IMR-90 (cell line): ENCODE measurements around the gene PHF19. TPM values are rescaled to one million over a fixed set of nuclear protein-coding genes. Genes with fewer than 3 reads are reported as not detected.

Experiments
- ATAC-seq: fragments of 200-7000 bp; cut with Tn5 transposase; 2 replicates; pipeline ENCODE4 v1.9.1; 2020; ENCODE audit warnings: low read depth, mild to moderate bottlenecking, moderate library complexity
- BruUV-seq: library from RNA; stranded (reverse); fragments of 400-500 nt; replicated peaks from 2 replicates; lab custom pipeline; 2021; lab: Mats Ljungman, UMichigan
- CTCF ChIA-PET: fragments of 300-600 bp; formaldehyde crosslinking; extraction: SDS; loops from one replicate; lab custom pipeline; 2021; ENCODE audit warnings: antibody characterized with exemption; lab: Yijun Ruan, JAX
- POLR2A ChIA-PET: fragments of 300-600 bp; sonication (Branson Sonifier 250); formaldehyde crosslinking; loops from one replicate; lab custom pipeline; 2022; ENCODE audit warnings: antibody characterized with exemption; ENCODE audit not compliant: unreplicated experiment; lab: Charles Lee
- DNase-seq: peaks from one replicate; pipeline ENCODE4 v3.0.0; 2013
- H2AFZ ChIP-seq: replicated peaks from 2 replicates; pipeline ENCODE3; 2013; ENCODE audit warnings: low read length, mild to moderate bottlenecking; ENCODE audit not compliant: poor library complexity
- H2AK5ac ChIP-seq: 2 replicates; pipeline ENCODE4 v1.6.1; 2013; ENCODE audit warnings: low read depth, low read length, inconsistent platforms
- H2AK9ac ChIP-seq: replicated peaks from 2 replicates; pipeline ENCODE3; 2013; ENCODE audit warnings: mild to moderate bottlenecking, low read depth, low read length, moderate library complexity; ENCODE audit not compliant: poor library complexity
- H2BK120ac ChIP-seq: 2 replicates; pipeline ENCODE4 v1.6.1; 2013; ENCODE audit warnings: low read depth, low read length, inconsistent platforms
- H2BK15ac ChIP-seq: 3 replicates; pipeline ENCODE4 v1.6.1; 2013; ENCODE audit warnings: low read depth, low read length, inconsistent platforms
- H2BK20ac ChIP-seq: 2 replicates; pipeline ENCODE4 v1.6.1; 2013; ENCODE audit warnings: low read depth, mild to moderate bottlenecking, inconsistent platforms, low read length, moderate library complexity
- H2BK5ac ChIP-seq: 2 replicates; pipeline ENCODE4 v1.6.1; 2013; ENCODE audit warnings: mild to moderate bottlenecking, low read depth, low read length, inconsistent platforms; ENCODE audit not compliant: poor library complexity, severe bottlenecking
- H3K14ac ChIP-seq: replicated peaks from 2 replicates; pipeline ENCODE4 v1.6.1; 2013; ENCODE audit warnings: low read depth, low read length, inconsistent platforms
- H3K18ac ChIP-seq: 2 replicates; pipeline ENCODE4 v1.6.1; 2013; ENCODE audit warnings: low read depth, low read length, control low read depth
- H3K23ac ChIP-seq: 2 replicates; pipeline ENCODE4 v1.6.1; 2013; ENCODE audit warnings: low read depth, low read length, inconsistent platforms
- H3K27ac ChIP-seq: 2 replicates; pipeline ENCODE4 v1.5.1; 2013; ENCODE audit warnings: mild to moderate bottlenecking, control low read depth, low read length; ENCODE audit not compliant: insufficient read depth
- H3K27me3 ChIP-seq: 2 replicates; pipeline ENCODE4 v1.6.1; 2013; ENCODE audit warnings: low read length; ENCODE audit not compliant: control insufficient read depth, insufficient read depth
- H3K36me3 ChIP-seq: 2 replicates; pipeline ENCODE4 v1.6.1; 2013; ENCODE audit warnings: low read length, mixed read lengths; ENCODE audit not compliant: control insufficient read depth, insufficient read depth
- H3K4ac ChIP-seq: 2 replicates; pipeline ENCODE4 v1.6.1; 2013; ENCODE audit warnings: low read depth, low read length, inconsistent platforms
- H3K4me1 ChIP-seq: 2 replicates; pipeline ENCODE4 v1.6.1; 2013; ENCODE audit warnings: low read length, mixed read lengths; ENCODE audit not compliant: control insufficient read depth, insufficient read depth
- H3K4me2 ChIP-seq: 2 replicates; pipeline ENCODE4 v1.6.1; 2013; ENCODE audit warnings: low read depth, mild to moderate bottlenecking, control low read depth, low read length, moderate library complexity
- H3K4me3 ChIP-seq: 2 replicates; pipeline ENCODE4 v1.5.1; 2013; ENCODE audit warnings: low read depth, mild to moderate bottlenecking, control low read depth, low read length, moderate library complexity; ENCODE audit not compliant: insufficient read depth
- H3K56ac ChIP-seq: 2 replicates; pipeline ENCODE4 v1.6.1; 2013; ENCODE audit warnings: low read length, inconsistent platforms; ENCODE audit not compliant: insufficient read depth; ENCODE audit errors: extremely low read depth
- H3K79me1 ChIP-seq, 2 experiments: 2 replicates each; pipeline ENCODE4 v1.6.1; 2013; ENCODE audit warnings: low read length in 2 of 2, inconsistent platforms in 1 of 2, low read depth in 1 of 2
- H3K9ac ChIP-seq: 2 replicates; pipeline ENCODE4 v1.6.1; 2013; ENCODE audit warnings: low read depth, low read length, control low read depth
- H3K9me1 ChIP-seq: 2 replicates; pipeline ENCODE4 v1.6.1; 2013; ENCODE audit warnings: low read length, inconsistent platforms; ENCODE audit not compliant: insufficient read depth
- H3K9me3 ChIP-seq: 2 replicates; pipeline ENCODE4 v1.6.1; 2013; ENCODE audit warnings: low read length; ENCODE audit not compliant: control insufficient read depth, insufficient read depth
- H4K20me1 ChIP-seq: 2 replicates; pipeline ENCODE4 v1.6.1; 2013; ENCODE audit warnings: low read length, inconsistent platforms; ENCODE audit not compliant: insufficient read depth
- H4K5ac ChIP-seq: 2 replicates; pipeline ENCODE4 v1.6.1; 2013; ENCODE audit warnings: mild to moderate bottlenecking, low read depth, low read length, control low read depth
- H4K8ac ChIP-seq, 2 experiments: 2 replicates each; pipeline ENCODE4 v1.6.1; 2013; ENCODE audit warnings: low read depth in 2 of 2, low read length in 2 of 2, control low read depth in 1 of 2, inconsistent platforms in 1 of 2
- H4K91ac ChIP-seq: 2 replicates; pipeline ENCODE4 v1.6.1; 2013; ENCODE audit warnings: low read depth, low read length, inconsistent platforms; ENCODE audit not compliant: insufficient read depth
- CEBPB ChIP-seq: IDR thresholded peaks from 2 replicates; pipeline ENCODE4 v1.6.1; 2012; ENCODE audit warnings: low read depth, low read length, improper control_type of control experiment
- CHD1 ChIP-seq: IDR thresholded peaks from 2 replicates; pipeline ENCODE4 v1.6.1; 2012; ENCODE audit warnings: low read depth, low read length, improper control_type of control experiment
- FOS ChIP-seq: fragments of 150-350 bp; IDR thresholded peaks from 2 replicates; pipeline ENCODE4 v1.6.1; 2016; ENCODE audit warnings: low read depth, low read length
- RFX5 ChIP-seq: IDR thresholded peaks from 2 replicates; pipeline ENCODE4 v1.8.0; 2012; ENCODE audit warnings: low read depth, mild to moderate bottlenecking, low read length, moderate library complexity
- WGBS, 2 experiments: methylation state at CpG; one replicate each; pipeline versions ENCODE4 v1.1.5 to v1.1.7; 2013; ENCODE audit warnings: missing lambda C conversion rate in 2 of 2; ENCODE audit not compliant: insufficient read length in 1 of 2; ENCODE audit errors: extremely low coverage in 2 of 2; 5-methylcytosine and 5-hydroxymethylcytosine counted together
- dilution Hi-C: fragments of 300-500 bp; cut with HindIII; formaldehyde crosslinking; loops from one replicate; pipeline ENCODE4 v1.14.3; 2018; ENCODE audit warnings: low sequenced_read_pairs; ENCODE audit not compliant: unreplicated experiment
- in situ Hi-C: fragments of 300-500 bp; cut with MboI; formaldehyde crosslinking; loops from 3 replicates; pipeline ENCODE4 v1.14.3; 2019; ENCODE audit warnings: low sequenced_read_pairs, inconsistent platforms, mixed read lengths
- intact Hi-C: fragments of 100-400 bp; cut with micrococcal nuclease; formaldehyde crosslinking; loops from 2 replicates; pipeline ENCODE4 v1.10.0; 2022
- polyA plus RNA-seq, 3 experiments: library from polyadenylated mRNA; depleted of rRNA; stranded (reverse); fragments of >200 nt; gene quantifications; 2 replicates each; pipeline ENCODE4 v1.2.3, GENCODE V29; 2012; ENCODE audit warnings: low replicate concordance in 1 of 3
- total RNA-seq: library from RNA; depleted of rRNA; stranded (reverse); fragments of >200 nt; gene quantifications from 2 replicates; pipeline ENCODE4 v1.2.3, GENCODE V29; 2012
- TF ChIP-seq, protein P1 (sequence below): conservative IDR thresholded peaks from 2 replicates; pipeline ENCODE4 v1.5.1; 2012; ENCODE audit warnings: mild to moderate bottlenecking, low read depth, low read length, improper control_type of control experiment

PHF19 gene
- total and polyA plus RNA-seq, 2 of the 4 experiments (the other 2 are of a cell fraction): 37.6 to 55.6 TPM

DNA sequence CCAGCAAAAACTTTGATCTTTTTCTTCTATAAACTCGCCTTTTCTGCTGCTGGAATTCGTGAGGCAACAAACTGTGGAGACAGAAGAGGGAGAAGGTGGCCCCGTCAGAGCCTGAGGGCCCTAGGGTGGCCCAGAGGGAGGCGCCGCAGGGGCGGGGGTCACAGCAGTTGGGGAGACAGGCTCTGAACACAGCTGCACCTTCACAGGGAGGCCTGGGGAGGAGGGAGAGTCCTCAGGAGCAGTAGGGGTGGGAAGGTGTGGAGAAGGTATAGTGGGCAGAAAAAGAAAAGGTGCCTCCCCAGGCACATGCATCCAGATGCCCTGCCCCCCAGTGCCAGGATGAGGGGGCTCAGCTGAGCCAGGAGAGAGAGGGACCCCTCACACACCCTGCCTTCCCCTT lies 15.1 kb downstream of the PHF19 start:
- no peaks in the 10 kb centered on the region for H4K20me1 ChIP-seq
- H2AFZ ChIP-seq: no peak overlapping the region
- 0 out of 2 replicates have a peak, but pooled peaks cover 2% of the 10 kb centered on the region for H3K9me1 ChIP-seq
- no peak overlapping the region for H3K9ac ChIP-seq
- H3K4me1 ChIP-seq: no peaks in the 10 kb centered on the region
- no TSS peak for BruUV-seq
- H3K4me2 ChIP-seq: no peak overlapping the region
- H3K27ac ChIP-seq: no peak overlapping the region
- TF ChIP-seq CEBPB (no peak), CHD1 (no peak), RFX5 (no peak), FOS (no peak)
- TF ChIP-seq, protein P1, sequence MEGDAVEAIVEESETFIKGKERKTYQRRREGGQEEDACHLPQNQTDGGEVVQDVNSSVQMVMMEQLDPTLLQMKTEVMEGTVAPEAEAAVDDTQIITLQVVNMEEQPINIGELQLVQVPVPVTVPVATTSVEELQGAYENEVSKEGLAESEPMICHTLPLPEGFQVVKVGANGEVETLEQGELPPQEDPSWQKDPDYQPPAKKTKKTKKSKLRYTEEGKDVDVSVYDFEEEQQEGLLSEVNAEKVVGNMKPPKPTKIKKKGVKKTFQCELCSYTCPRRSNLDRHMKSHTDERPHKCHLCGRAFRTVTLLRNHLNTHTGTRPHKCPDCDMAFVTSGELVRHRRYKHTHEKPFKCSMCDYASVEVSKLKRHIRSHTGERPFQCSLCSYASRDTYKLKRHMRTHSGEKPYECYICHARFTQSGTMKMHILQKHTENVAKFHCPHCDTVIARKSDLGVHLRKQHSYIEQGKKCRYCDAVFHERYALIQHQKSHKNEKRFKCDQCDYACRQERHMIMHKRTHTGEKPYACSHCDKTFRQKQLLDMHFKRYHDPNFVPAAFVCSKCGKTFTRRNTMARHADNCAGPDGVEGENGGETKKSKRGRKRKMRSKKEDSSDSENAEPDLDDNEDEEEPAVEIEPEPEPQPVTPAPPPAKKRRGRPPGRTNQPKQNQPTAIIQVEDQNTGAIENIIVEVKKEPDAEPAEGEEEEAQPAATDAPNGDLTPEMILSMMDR: no peak
- H3K79me1 ChIP-seq: peaks cover 2 to 5% of the 10 kb centered on the region in 2 experiments; a peak in 2 of 4 replicates
- no peak overlapping the region for H3K56ac ChIP-seq
- H3K4me3 ChIP-seq: no peak overlapping the region
- H2BK15ac ChIP-seq: no peak overlapping the region
- no CpG with 5 or more reads among the region's 6 CpGs for WGBS, 2 experiments
- DNase-seq: no peak
- H3K27me3 ChIP-seq: no peaks in the 10 kb centered on the region
- H3K4ac ChIP-seq: no peak overlapping the region
- no peak overlapping the region for H2AK5ac ChIP-seq
- H3K14ac ChIP-seq: no peak overlapping the region
- H3K9me3 ChIP-seq: no peaks in the 10 kb centered on the region
- H2BK20ac ChIP-seq: no peak overlapping the region
- H2AK9ac ChIP-seq: no peak overlapping the region
- no peak overlapping the region for H2BK120ac ChIP-seq
- H4K8ac ChIP-seq: no peak overlapping the region
- POLR2A ChIA-PET: no interaction called here
- H2BK5ac ChIP-seq: no peak overlapping the region
- dilution Hi-C loops: no loop called here
- CTCF ChIA-PET: no interaction called here
- peaks cover 55% of the 10 kb centered on the region for H3K36me3 ChIP-seq
- intact Hi-C loops: no loop called here
- no peak overlapping the region for H3K23ac ChIP-seq
- no peak for ATAC-seq
- no peak overlapping the region for H4K91ac ChIP-seq
- no peak overlapping the region for H3K18ac ChIP-seq
- in situ Hi-C loops: no loop called here
- H4K5ac ChIP-seq: no peak overlapping the region
